Bronchial epithelial cell (primary cell): ENCODE measurements around the gene CEP131. TPM values are rescaled to one million over a fixed set of nuclear protein-coding genes. Genes with fewer than 3 reads are reported as not detected.

Source experiments
- DNase-seq: peaks from one replicate; pipeline ENCODE4 v3.0.0-alpha.2; 2010; ENCODE audit warnings: low read depth
- FAIRE-seq: peaks from 2 replicates; lab custom pipeline; 2011; peaks lifted over from hg19 to GRCh38; lab: Jason Lieb, UNC
- H3K27me3 ChIP-seq: 2 replicates; pipeline ENCODE4 v1.5.1; 2011; ENCODE audit warnings: low read length; ENCODE audit not compliant: control insufficient read depth, insufficient read depth
- H3K36me3 ChIP-seq: 2 replicates; pipeline ENCODE4 v1.5.1; 2011; ENCODE audit warnings: low read length; ENCODE audit not compliant: control insufficient read depth, insufficient read depth
- H3K4me3 ChIP-seq: 2 replicates; pipeline ENCODE4 v1.5.1; 2011; ENCODE audit warnings: mild to moderate bottlenecking, low read depth, low read length, control low read depth
- total RNA-seq: library from RNA; depleted of rRNA; stranded (reverse); fragments of >200 nt; gene quantifications from 2 replicates; pipeline ENCODE4 v1.2.1, GENCODE V29; 2014
- TF ChIP-seq, protein P1 (sequence below): IDR thresholded peaks from 2 replicates; pipeline ENCODE4 v1.5.1; 2011; ENCODE audit warnings: mild to moderate bottlenecking, moderate library complexity, low read length, control low read depth, inconsistent platforms; ENCODE audit not compliant: insufficient read depth, severe bottlenecking

The CEP131 gene
- total RNA-seq, 1 donor from 2014 or later = 9.2 TPM

DNA sequence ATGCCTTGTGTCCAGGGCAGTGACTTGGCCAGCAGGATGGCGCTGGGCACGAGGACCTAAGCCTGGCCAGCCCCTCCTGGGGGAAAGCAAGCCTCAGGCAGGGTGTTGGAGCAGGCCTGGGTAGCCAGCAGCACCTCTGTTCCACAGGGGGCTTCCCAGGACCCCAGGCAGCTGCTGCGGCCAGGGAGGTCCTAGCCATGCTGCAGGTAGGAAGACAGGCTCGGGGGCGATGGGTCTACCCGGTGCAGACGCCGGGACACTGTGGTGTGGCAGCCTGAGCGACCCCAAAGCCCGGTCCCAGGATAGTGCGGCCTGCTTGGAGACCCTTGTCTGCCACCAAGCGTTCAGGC lies 34.3 kb downstream of the CEP131 start:
- DNase-seq (no peak), FAIRE-seq (no peak)
- Histone ChIP-seq H3K36me3 (no peaks in the 10 kb centered on the region), H3K4me3 (no peak overlapping the region), H3K27me3 (no peaks in the 10 kb centered on the region)
- TF ChIP-seq, protein P1, sequence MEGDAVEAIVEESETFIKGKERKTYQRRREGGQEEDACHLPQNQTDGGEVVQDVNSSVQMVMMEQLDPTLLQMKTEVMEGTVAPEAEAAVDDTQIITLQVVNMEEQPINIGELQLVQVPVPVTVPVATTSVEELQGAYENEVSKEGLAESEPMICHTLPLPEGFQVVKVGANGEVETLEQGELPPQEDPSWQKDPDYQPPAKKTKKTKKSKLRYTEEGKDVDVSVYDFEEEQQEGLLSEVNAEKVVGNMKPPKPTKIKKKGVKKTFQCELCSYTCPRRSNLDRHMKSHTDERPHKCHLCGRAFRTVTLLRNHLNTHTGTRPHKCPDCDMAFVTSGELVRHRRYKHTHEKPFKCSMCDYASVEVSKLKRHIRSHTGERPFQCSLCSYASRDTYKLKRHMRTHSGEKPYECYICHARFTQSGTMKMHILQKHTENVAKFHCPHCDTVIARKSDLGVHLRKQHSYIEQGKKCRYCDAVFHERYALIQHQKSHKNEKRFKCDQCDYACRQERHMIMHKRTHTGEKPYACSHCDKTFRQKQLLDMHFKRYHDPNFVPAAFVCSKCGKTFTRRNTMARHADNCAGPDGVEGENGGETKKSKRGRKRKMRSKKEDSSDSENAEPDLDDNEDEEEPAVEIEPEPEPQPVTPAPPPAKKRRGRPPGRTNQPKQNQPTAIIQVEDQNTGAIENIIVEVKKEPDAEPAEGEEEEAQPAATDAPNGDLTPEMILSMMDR = no peak

DNA sequence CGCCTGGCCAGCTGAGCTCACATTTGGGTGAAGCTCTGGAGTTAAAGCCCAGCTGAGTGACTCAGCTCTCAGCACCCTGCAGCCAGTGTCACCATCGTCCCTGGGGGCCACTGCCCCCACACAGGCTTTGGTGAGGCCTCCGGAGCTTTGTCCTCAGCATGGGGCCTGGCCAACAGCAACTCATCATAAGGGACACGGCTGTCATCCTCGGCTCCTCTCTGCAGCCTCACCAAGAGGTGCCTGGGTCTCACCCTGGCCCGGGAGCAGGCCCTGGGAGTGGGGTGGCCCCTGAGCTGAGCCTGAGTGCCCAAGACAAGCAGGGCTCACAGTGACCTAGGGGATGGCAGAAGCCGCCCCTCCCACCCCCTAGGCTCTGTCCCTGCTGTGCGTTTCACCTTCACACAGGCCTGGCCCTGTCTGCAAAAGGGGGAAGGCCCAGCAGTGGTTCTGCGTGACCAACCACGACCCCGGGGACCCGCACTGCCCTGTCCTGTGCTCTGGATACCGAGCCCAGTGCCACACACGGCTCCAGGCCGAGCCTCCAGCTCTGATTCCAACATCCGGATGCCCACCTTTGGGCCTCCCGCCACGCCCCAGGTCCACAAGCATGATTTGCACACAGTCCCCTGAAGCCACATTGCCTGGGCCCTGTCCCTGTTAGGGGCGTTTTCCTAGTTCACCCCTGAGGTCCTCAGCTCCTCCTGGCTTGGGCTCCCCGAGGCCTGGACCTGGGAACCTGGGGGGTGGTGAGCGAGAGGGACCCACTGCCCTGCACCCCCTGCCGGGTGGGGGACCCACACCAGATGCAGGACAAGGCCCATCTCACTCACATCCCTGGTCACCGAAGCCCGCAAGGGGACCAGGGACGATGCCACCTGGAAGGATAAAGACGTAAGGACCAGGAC lies 34.9 kb downstream of the CEP131 start:
- TF ChIP-seq, protein P1 = no peak
- DNase-seq (no peak), FAIRE-seq (no peak)

DNA sequence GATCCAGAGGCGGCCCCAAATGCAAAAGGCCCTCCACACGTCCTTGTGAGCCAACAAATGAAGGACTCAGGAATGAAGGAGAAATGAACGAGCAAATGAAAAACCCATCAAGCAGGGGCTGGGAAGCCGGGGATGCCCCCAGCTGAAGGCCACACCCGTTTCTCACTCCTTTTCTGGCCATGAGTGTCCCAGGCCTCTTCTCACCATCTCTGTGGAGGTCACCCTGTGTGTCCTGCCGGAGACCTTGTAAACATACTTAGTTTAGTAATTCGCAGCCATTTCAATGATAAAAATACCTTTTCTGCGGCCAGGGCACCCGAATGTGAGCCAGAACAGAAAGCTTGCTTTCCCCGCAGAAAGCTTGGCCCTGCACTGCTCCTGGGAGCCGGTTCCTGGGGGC lies 35.6 kb downstream of the CEP131 start:
- Histone ChIP-seq H3K27me3 (no peaks in the 10 kb centered on the region), H3K36me3 (no peaks in the 10 kb centered on the region), H3K4me3 (no peak overlapping the region)
- TF ChIP-seq, protein P1 = no peak
- no peak for DNase-seq
- FAIRE-seq = no peak

More for the DNA sequence above, 34.9 kb downstream of the CEP131 start:
- Histone ChIP-seq H3K4me3 (no peak overlapping the region), H3K27me3 (no peaks in the 10 kb centered on the region), H3K36me3 (no peaks in the 10 kb centered on the region)

DNA sequence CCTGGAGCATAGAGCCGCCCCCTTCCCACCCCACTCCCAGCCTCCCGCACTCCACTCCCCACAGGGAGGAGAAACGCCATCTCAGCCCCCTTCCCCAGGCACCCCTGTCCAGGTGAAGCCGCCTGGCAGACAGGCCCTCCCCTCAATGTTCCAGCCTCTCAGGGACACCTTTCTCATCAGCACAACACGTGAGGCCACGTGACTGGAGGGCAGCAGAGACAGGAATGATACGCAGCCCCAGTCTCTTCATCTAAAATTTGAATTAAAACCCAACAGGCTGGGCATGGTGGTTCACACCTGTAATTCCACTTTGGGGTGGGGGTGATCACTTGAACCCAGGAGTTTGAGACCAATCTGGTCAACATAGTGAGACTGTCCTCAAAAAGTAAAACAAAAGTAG lies 36.6 kb downstream of the CEP131 start:
- FAIRE-seq (no peak), DNase-seq (no peak)
- Histone ChIP-seq H3K36me3 (no peaks in the 10 kb centered on the region), H3K27me3 (no peaks in the 10 kb centered on the region), H3K4me3 (no peak overlapping the region)
- TF ChIP-seq, protein P1 = no peak

DNA sequence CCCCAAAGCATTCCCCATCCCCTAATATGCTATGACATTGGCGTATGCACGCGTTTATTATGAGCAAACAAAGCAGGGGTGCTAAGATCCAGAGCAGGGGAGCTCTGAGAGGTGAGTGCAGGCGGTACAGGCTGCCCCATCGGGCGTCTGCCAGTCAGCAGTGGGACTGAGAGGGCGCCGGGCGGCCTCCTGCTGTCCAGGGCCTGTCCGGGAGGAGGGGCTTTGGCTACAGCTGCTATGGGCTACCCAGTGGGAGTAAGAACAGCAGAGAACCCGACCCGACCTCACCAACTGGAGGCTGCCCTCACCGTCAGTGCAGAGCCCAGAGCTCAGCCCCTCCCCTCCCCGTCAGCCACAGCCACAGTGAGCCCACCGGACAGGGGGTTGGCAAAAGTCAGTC lies 38.2 kb downstream of the CEP131 start:
- Histone ChIP-seq H3K36me3 (no peaks in the 10 kb centered on the region), H3K4me3 (no peak overlapping the region), H3K27me3 (peaks cover 1% of the 10 kb centered on the region)
- no peak for DNase-seq
- no peak for FAIRE-seq
- TF ChIP-seq, protein P1 = no peak
